Neutrophil (primary cell): ENCODE data around the gene ACSL6.
"Not testable (repeated sequence)": the region's sequence is repeated elsewhere in the genome, so short reads cannot be mapped to it uniquely, and the experiment has no call there.

Source experiments
- H3K27ac ChIP-seq: fragments of 200-600 bp; sonication (generic); 2 replicates; pipeline ENCODE4 v1.5.1; 2016; ENCODE audit warnings: mild to moderate bottlenecking, moderate library complexity
- H3K27me3 ChIP-seq: fragments of 200-600 bp; sonication (generic); 2 replicates; pipeline ENCODE4 v1.6.0; 2016; ENCODE audit warnings: mild to moderate bottlenecking
- H3K36me3 ChIP-seq: fragments of 200-600 bp; sonication (generic); 2 replicates; pipeline ENCODE4 v1.5.1; 2017
- H3K4me1 ChIP-seq, 2 experiments: fragments of 200-600 bp in 1 of 2; sonication (generic) in 1 of 2; 1 replicate in 1 of 2; 2 replicates in 1 of 2; pipeline versions ENCODE4 v1.5.1 to v1.6.1; 2013 to 2016; ENCODE audit warnings: low read depth in 1 of 2, low read length in 1 of 2, mild to moderate bottlenecking in 1 of 2, moderate library complexity in 1 of 2; ENCODE audit not compliant: control insufficient read depth in 1 of 2, insufficient read depth in 1 of 2
- H3K4me3 ChIP-seq, 2 experiments: fragments of 200-600 bp in 1 of 2; sonication (generic) in 1 of 2; 1 replicate in 1 of 2; 2 replicates in 1 of 2; pipeline ENCODE4 v1.5.1; 2013 to 2016; ENCODE audit warnings: low read depth in 1 of 2, low read length in 1 of 2, mild to moderate bottlenecking in 1 of 2, moderate library complexity in 1 of 2
- H3K9me3 ChIP-seq: fragments of 200-600 bp; sonication (generic); 2 replicates; pipeline ENCODE4 v1.5.1; 2016
- CTCF ChIP-seq: fragments of 200-600 bp; sonication (generic); IDR thresholded peaks from 2 replicates; pipeline ENCODE4 v1.5.1; 2016; ENCODE audit warnings: antibody characterized with exemption

Gene ACSL6

DNA sequence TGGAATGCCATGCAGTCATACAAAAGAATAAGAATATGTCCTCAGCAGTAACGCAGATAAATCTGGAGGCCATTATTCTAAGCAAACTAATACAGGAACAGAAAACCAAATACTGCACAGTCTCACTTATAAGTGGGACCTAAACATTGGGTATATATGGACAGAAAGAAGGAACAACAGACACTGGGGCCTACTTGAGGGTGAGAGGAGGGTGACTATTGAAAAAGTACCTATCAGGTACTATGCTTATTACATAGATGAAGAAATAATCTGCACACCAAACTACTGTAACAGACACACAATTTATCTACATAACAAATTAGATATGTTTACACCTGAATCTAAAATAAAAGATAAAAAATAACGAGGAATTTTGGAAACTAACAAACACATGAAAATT is 104.8 kb downstream of the ACSL6 start:
- peaks cover 0 to 8% of the 10 kb centered on the region in 2 experiments for H3K4me1 ChIP-seq
- H3K4me3 ChIP-seq = no peak overlapping the region
- peaks cover 13% of the 10 kb centered on the region for H3K27me3 ChIP-seq
- H3K9me3 ChIP-seq = peaks cover 5% of the 10 kb centered on the region
- TF ChIP-seq CTCF = no peak
- no peak overlapping the region for H3K27ac ChIP-seq
- H3K36me3 ChIP-seq = no peaks in the 10 kb centered on the region

DNA sequence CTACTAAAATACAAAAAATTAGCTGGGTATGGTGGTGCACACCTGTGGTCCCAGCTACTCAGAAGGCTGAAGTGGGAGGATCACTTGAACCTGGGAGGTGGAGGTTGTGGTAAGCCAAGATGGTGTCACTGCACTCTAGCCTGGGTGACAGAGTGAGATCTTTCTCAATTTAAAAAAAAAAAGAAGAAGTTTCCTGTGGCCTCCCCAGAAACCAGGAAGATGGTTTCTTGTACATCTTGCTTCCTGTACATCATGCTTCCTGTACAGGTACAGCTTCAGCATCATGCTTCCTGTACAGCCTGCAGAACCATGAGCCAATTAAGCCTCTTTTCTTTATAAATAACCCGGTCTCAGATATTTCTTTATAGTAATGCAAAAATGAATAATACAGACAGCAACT is 109.2 kb downstream of the ACSL6 start:
- H3K4me3 ChIP-seq, H3K9me3 ChIP-seq, H3K27me3 ChIP-seq, H3K27ac ChIP-seq, H3K4me1 ChIP-seq, H3K36me3 ChIP-seq: not testable (repeated sequence)
